Effector memory CD8-positive, alpha-beta T cell (primary cell): ENCODE results near the gene ANKRD55.
"Not testable (repeated sequence)": the region's sequence is repeated elsewhere in the genome, so short reads cannot be mapped to it uniquely, and the experiment has no call there.

Source experiments
- ATAC-seq: fragments of 150-1000 bp; cut with Tn5 transposase; replicated peaks from 2 replicates; pipeline ENCODE4 v1.10.0; 2021; ENCODE audit warnings: mild to moderate bottlenecking, moderate library complexity
- DNase-seq, 3 experiments: peaks; one replicate each; pipeline ENCODE4 v3.0.0; 2021
- H3K27ac Mint-ChIP-seq, 2 donors: one replicate each; pipeline ENCODE4 v1.8.0; 2022; ENCODE audit warnings: mild to moderate bottlenecking in 2 of 2, mixed read lengths in 2 of 2, moderate library complexity in 2 of 2
- H3K27me3 Mint-ChIP-seq, 2 donors: one replicate each; pipeline ENCODE4 v1.8.0; 2022; ENCODE audit warnings: mixed read lengths in 2 of 2
- H3K36me3 Mint-ChIP-seq: one replicate; pipeline ENCODE4 v1.8.0; 2022; ENCODE audit warnings: mild to moderate bottlenecking, moderate library complexity, mixed read lengths; ENCODE audit not compliant: insufficient read depth
- H3K4me1 Mint-ChIP-seq, 2 donors: one replicate each; pipeline ENCODE4 v1.8.0; 2022; ENCODE audit warnings: low read depth in 2 of 2, mixed read lengths in 2 of 2
- H3K4me3 Mint-ChIP-seq, 2 donors: one replicate each; pipeline ENCODE4 v1.8.0; 2022; ENCODE audit warnings: mild to moderate bottlenecking in 2 of 2, mixed read lengths in 2 of 2, moderate library complexity in 2 of 2
- H3K9me3 Mint-ChIP-seq, 2 donors: one replicate each; pipeline ENCODE4 v1.8.0; 2022; ENCODE audit warnings: mixed read lengths in 2 of 2

Gene ANKRD55

DNA sequence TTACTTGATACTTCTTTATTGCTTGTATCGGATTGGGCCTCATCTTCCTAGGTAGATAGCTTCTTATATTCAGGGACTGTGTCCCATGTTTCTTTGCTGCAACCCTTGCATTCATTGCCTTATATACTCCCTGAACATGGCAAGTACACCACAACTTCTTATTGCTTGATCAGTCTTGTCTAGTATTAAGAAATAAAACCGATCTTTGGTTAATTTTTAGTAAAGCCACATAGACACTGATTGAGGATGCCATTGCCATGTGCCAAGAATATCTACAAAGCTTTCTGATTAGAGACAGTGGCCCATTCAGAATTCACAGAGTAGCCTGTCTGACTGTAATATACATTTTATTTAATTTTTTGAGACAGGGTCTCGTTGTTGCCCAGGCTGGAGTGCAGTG, 34.7 kb upstream of the ANKRD55 start:
- ATAC-seq (no peak), DNase-seq (no peak)
- Mint-ChIP-seq H3K9me3 (no peaks in the 10 kb centered on the region), H3K4me1 (peaks cover 0 to 7% of the 10 kb centered on the region in 2 donors), H3K27me3 (peaks cover 16 to 20% of the 10 kb centered on the region in 2 donors), H3K4me3 (no peak overlapping the region), H3K27ac (no peak overlapping the region), H3K36me3 (no peaks in the 10 kb centered on the region)

DNA sequence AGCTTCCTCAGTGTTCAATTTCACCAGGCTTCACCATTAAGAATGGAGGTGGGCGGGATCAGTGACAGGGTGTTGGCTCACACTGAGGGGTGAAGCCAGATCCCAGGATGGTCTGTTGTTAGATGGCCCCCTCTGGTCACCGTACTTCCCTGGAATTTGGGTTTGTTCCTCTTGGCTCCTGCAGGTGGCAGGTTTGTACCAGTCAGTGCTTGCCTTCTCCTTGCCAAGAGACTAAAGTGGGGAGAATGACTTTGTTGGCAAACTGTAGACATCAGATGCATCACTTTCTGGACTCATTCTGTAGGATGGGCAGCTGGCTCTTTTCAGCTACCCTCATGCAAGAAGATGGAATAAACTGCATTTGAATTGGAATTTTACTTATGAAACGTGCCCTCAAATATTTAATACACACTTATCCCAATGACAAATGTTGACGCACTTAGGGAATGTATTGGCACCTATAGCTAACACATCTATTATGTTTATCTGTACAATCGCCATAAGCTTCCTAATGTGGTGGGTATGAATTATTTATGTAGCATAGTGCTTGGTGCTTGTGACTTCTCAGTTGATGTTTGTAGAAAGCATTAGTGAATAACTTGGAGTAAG, 31.4 kb upstream of the ANKRD55 start:
- no peaks in the 10 kb centered on the region for H3K36me3 Mint-ChIP-seq
- H3K27ac Mint-ChIP-seq, result no peak overlapping the region
- ATAC-seq, result no peak
- peaks cover 0 to 2% of the 10 kb centered on the region in 2 donors for H3K4me1 Mint-ChIP-seq
- H3K27me3 Mint-ChIP-seq, result peaks cover 14 to 17% of the 10 kb centered on the region in 2 donors
- H3K9me3 Mint-ChIP-seq, result no peaks in the 10 kb centered on the region
- DNase-seq, result no peak
- H3K4me3 Mint-ChIP-seq, result no peak overlapping the region

DNA sequence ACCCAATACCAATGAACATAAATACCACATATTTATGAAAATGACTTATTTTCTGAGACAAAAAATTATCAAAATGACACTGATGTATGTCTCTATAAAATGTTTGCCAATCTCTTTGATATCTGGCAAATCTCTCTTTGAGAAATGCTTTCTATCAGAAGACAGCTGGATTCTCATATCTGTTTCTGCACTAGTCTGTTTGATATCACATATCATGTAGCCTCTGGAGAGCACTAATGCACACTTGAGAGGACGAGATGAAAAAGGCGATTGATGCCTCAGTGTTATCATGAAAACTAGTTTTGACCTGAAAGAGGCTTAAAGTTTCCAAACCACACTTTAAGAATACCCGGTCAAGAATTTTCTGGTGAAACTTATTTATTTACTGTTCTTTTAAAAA, 29.1 kb upstream of the ANKRD55 start:
- Mint-ChIP-seq H3K4me1 (no peaks in the 10 kb centered on the region), H3K9me3 (no peaks in the 10 kb centered on the region), H3K4me3 (no peak overlapping the region), H3K27me3 (peaks cover 6 to 10% of the 10 kb centered on the region in 2 donors), H3K36me3 (no peaks in the 10 kb centered on the region), H3K27ac (no peak overlapping the region)
- ATAC-seq (no peak), DNase-seq (no peak)

DNA sequence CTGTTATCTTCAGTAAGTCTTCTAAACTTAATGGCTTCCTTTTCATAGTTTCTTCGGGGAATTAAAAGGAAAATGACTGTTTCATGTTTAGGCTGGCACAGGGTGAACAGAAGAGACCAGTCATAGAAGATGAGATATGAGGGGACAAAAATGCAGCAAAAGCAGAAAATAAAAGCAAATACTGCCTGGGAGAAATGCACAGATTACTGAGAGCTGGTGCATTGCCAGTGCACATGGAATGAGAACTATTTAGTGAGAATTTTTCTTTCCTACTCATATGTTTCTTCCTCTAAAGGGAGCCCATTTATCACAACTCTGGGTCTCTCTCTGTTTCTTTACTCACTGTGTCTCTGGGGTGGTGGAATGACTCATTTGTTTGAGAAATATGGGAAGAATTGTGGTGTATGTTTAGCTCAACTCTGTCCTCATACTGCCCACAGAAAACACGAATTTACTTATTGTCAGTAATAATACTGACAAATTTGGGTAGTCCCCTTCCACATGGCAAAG, 25.9 kb upstream of the ANKRD55 start:
- H3K36me3 Mint-ChIP-seq, result no peaks in the 10 kb centered on the region
- no peak for DNase-seq
- H3K27ac Mint-ChIP-seq, result no peak overlapping the region
- no peak overlapping the region for H3K4me3 Mint-ChIP-seq
- no peaks in the 10 kb centered on the region for H3K9me3 Mint-ChIP-seq
- H3K4me1 Mint-ChIP-seq, result no peaks in the 10 kb centered on the region
- H3K27me3 Mint-ChIP-seq, result peaks cover 0 to 5% of the 10 kb centered on the region in 2 donors
- no peak for ATAC-seq

DNA sequence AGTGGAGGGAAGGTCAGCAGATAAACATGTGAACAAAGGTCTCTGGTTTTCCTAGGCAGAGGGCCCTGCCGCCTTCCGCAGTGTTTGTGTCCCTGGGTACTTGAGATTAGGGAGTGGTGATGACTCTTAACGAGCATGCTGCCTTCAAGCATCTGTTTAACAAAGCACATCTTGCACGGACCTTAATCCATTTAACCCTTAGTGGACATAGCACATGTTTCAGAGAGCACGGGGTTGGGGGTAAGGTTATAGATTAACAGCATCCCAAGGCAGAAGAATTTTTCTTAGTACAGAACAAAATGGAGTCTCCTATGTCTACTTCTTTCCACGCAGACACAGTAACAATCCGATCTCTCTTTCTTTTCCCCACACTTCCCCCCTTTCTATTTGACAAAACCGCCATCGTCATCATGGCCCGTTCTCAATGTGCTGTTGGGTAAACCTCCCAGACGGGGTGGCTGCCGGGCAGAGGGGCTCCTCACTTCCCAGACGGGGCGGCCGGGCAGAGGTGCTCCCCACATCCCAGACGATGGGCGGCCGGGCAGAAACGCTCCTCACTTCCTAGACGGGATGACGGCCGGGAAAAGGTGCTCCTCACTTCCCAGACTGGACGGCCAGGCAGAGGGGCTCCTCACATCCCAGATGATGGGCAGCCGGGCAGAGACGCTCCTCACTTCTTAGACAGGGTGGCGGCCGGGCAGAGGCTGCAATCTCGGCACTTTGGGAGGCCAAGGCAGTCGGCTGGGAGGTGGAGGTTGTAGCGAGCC, 24.8 kb upstream of the ANKRD55 start:
- not testable (repeated sequence) for DNase-seq, H3K36me3 Mint-ChIP-seq, ATAC-seq, H3K4me3 Mint-ChIP-seq, H3K4me1 Mint-ChIP-seq, H3K9me3 Mint-ChIP-seq, H3K27ac Mint-ChIP-seq, H3K27me3 Mint-ChIP-seq

DNA sequence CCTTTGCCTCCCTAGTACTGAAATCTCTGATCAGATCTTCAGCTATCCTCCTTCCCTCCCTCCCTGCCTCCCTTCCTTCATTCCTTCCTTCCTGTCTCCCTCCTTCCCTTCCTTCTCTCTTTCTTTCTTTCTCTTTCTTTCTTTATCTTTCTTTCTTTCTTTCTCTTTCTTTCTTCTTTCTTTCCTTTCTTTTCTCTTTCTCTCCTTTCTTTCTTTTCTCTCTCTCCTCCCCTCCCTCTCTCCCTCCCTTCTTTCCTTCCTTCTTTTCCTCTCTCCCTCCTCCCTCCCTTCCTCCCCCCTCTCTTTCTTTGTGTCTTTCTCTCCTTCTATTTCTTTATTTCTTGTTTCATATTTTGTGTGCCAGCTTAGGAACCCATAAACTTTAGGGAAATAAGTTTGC, 23.9 kb upstream of the ANKRD55 start:
- H3K27ac Mint-ChIP-seq, result no peak overlapping the region
- no peaks in the 10 kb centered on the region for H3K36me3 Mint-ChIP-seq
- no peaks in the 10 kb centered on the region for H3K4me1 Mint-ChIP-seq
- no peak overlapping the region for H3K4me3 Mint-ChIP-seq
- H3K27me3 Mint-ChIP-seq, result peaks cover 0 to 5% of the 10 kb centered on the region in 2 donors
- ATAC-seq (no peak), DNase-seq (no peak)
- H3K9me3 Mint-ChIP-seq, result no peaks in the 10 kb centered on the region

DNA sequence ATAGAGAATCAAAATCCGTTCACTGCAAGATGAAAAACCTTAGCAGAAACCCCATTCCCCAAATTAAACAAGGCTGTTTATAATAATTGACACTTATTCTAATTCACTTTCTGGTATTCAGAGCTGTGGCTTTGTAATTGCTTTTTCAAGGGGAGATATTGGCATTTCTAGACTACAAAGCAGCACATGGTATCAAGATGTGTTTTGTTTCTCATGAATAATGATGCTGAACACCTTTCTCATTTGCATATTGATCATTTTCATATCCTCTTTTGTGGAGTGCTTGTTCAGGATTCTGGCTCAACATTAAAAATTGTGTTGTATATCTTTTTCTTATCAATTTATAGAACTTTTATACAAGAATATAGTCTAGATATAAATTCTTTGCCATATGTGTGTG, 22.4 kb upstream of the ANKRD55 start:
- no peak overlapping the region for H3K27ac Mint-ChIP-seq
- no peak overlapping the region for H3K4me3 Mint-ChIP-seq
- H3K9me3 Mint-ChIP-seq, result no peaks in the 10 kb centered on the region
- ATAC-seq, result no peak
- peaks cover 0 to 5% of the 10 kb centered on the region in 2 donors for H3K27me3 Mint-ChIP-seq
- no peaks in the 10 kb centered on the region for H3K4me1 Mint-ChIP-seq
- no peaks in the 10 kb centered on the region for H3K36me3 Mint-ChIP-seq
- DNase-seq, result no peak

DNA sequence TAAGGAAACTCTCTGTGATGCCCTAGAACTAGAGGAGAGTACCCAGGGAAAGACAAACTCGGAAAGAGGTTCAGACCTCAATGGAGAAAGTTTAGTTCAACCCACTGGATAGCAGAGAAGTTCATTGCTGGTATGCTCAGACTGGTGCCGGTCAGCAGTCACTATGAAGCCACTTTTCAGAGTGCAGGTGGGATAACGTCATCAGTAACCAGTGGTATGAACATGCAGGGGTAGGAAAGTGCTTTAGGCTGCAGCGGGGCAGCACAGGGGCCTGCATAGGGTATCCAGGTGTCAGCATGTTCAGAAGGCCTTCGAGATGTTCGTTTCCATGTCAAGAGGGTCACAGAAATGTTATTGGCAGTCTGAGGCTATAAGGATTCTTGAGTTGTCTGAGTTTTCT, 20.8 kb upstream of the ANKRD55 start:
- Mint-ChIP-seq H3K27me3 (peaks cover 5 to 9% of the 10 kb centered on the region in 2 donors), H3K27ac (no peak overlapping the region), H3K9me3 (no peaks in the 10 kb centered on the region), H3K4me1 (no peaks in the 10 kb centered on the region), H3K4me3 (no peak overlapping the region), H3K36me3 (no peaks in the 10 kb centered on the region)
- ATAC-seq, result no peak
- DNase-seq, result no peak

DNA sequence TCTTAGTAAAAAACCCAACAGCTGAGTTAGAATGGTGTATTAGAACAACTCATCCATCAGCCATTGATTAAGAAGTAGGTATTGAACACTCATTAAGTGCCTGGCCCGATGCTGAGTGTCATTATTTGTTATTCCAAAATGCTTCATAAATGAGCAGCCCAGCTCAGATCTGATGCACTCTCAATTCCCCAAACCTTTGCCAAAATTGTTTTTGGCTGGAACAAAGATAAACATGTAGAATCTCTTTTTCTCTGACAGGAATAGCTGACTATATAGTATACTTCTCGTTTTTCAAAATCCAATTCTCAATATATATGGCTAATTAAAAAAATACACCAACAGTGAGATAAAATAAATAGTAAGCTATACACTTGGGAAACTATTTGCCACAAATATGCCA, 20.0 kb upstream of the ANKRD55 start:
- no peaks in the 10 kb centered on the region for H3K36me3 Mint-ChIP-seq
- H3K4me3 Mint-ChIP-seq, result no peak overlapping the region
- H3K27ac Mint-ChIP-seq, result no peak overlapping the region
- ATAC-seq, result no peak
- no peaks in the 10 kb centered on the region for H3K4me1 Mint-ChIP-seq
- no peaks in the 10 kb centered on the region for H3K9me3 Mint-ChIP-seq
- H3K27me3 Mint-ChIP-seq, result peaks cover 5 to 9% of the 10 kb centered on the region in 2 donors
- no peak for DNase-seq

DNA sequence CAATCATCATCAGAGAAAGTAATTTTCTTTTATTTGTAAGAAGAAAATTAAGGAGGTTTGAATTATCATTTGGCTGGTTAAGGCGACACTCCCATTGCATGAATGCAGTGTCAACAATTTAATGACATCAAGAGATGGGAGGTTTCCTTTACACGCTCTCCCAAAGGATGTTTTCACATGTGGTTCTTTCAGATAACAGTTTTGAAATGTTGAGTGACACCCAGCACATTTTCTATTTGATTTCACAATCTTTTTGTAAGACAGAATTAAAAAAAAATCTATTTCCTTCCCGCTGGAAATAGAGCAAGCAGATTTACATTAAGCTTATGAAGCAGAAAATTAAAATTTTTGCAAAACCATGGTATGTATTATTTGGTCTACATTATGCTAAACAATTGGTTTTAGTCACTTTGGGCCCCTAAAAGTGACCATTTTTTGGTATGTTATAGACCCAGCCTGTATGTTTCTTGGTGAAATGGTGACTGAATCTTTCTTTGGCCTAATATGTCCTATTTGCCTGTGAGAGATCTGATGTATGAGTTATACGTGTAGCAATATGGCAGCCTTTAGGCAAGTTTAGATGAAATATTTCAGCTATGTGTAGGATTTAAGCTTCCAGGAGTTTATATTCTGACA, 18.9 kb upstream of the ANKRD55 start:
- DNase-seq (no peak), ATAC-seq (no peak)
- H3K4me1 Mint-ChIP-seq, result no peaks in the 10 kb centered on the region
- no peaks in the 10 kb centered on the region for H3K9me3 Mint-ChIP-seq
- no peak overlapping the region for H3K27ac Mint-ChIP-seq
- no peak overlapping the region for H3K4me3 Mint-ChIP-seq
- H3K36me3 Mint-ChIP-seq, result peaks cover 2% of the 10 kb centered on the region
- H3K27me3 Mint-ChIP-seq, result peaks cover under 1 to 9% of the 10 kb centered on the region in 2 donors

DNA sequence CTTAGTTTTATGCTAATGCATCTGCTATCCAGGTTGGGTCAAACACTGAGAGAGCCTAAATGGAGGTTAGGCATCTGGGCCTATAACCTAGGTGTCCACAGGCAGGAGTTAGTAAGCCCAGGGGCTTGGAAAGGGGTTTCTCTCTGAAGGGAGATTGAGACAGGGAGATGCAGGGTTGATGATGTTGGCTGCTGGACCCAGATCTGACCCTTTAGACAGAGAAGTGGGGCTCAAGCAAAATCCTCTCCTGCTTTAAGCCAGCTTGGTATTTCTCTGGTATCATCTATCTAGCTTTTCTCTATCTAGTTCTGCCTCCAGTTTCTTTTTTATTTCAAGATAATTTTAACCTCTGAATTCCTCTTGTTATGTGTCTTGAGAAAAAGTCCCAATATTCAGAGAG, 18.3 kb upstream of the ANKRD55 start:
- Mint-ChIP-seq H3K27ac (no peak overlapping the region), H3K9me3 (no peaks in the 10 kb centered on the region), H3K27me3 (peaks cover 0 to 9% of the 10 kb centered on the region in 2 donors), H3K4me1 (no peaks in the 10 kb centered on the region), H3K4me3 (no peak overlapping the region), H3K36me3 (peaks cover 2% of the 10 kb centered on the region)
- ATAC-seq (no peak), DNase-seq (no peak)

DNA sequence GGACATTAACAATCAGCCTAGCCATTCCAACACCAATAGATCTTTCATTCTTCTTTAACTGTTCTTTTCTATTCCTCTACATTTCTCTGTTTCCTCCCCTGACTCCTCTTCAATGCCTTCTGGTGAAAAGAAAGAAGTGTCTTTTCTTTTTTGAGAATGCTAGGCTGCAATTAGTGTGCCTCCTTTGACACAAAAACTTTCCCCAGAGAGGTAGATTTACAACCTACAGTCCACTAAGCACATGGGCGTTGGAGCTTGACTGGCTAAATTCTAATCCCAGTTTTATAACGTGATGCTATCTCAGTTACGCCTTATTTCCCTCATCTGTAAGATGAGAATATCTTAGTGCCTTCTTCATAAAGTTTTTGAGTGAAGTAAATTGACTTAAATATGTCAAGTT, 16.9 kb upstream of the ANKRD55 start:
- Mint-ChIP-seq H3K4me1 (no peaks in the 10 kb centered on the region), H3K36me3 (peaks cover 2% of the 10 kb centered on the region), H3K27me3 (peaks cover 0 to 9% of the 10 kb centered on the region in 2 donors), H3K4me3 (no peak overlapping the region), H3K27ac (no peak overlapping the region), H3K9me3 (no peaks in the 10 kb centered on the region)
- DNase-seq (no peak), ATAC-seq (no peak)

DNA sequence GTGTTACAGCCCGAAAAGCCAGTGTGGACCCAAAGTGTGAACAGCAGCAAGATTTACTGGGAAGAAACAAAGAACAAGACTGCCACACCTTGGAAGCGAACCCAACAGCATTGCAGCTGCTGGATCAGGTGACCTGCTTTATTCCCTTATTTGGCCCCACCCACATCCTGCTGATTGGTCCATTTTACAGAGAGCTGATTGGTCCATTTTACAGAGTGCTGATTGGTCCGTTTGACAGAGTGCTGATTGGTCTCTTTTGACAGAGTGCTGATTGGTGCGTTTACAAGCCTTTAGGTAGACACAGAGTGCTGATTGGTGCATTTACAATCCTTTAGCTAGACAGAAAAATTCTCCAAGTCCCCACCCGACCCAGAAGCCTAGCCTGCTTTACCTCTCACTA, 16.0 kb upstream of the ANKRD55 start:
- H3K27me3 Mint-ChIP-seq, H3K4me3 Mint-ChIP-seq, H3K4me1 Mint-ChIP-seq, H3K9me3 Mint-ChIP-seq, DNase-seq, H3K27ac Mint-ChIP-seq, ATAC-seq, H3K36me3 Mint-ChIP-seq: not testable (repeated sequence)

DNA sequence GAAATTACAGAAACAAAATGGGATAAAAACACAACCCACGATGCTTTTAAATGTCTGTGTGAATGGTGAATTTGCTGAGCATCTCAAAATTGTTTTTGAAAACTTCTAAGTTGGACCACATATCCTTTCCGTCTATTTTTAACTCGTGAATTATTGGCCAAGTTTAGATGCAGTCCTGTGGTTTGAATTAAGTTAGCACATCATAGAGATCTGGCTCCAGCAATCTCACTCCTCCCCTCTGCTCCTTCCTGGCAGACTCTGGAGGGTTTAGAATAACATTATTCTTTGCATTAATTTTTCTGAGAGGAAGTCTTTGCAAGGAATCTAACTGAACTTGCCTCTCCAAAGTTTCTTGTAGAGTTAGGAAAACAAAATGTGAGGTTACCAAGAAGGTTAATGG, 14.5 kb upstream of the ANKRD55 start:
- Mint-ChIP-seq H3K27ac (no peak overlapping the region), H3K27me3 (peaks cover 0 to 9% of the 10 kb centered on the region in 2 donors), H3K36me3 (peaks cover 2% of the 10 kb centered on the region), H3K9me3 (no peaks in the 10 kb centered on the region), H3K4me3 (no peak overlapping the region), H3K4me1 (no peaks in the 10 kb centered on the region)
- ATAC-seq (no peak), DNase-seq (no peak)
